Lung (tissue), 12 donors: Measurements from ENCODE around the gene SLC38A5. TPM values are rescaled to one million over a fixed set of nuclear protein-coding genes. Genes with fewer than 3 reads are reported as not detected.

Experiments used
- ATAC-seq: fragments of 200-7000 bp; cut with Tn5 transposase; one replicate; pipeline ENCODE4 v1.9.1; 2020; ENCODE audit warnings: moderate number of reproducible peaks; ENCODE audit not compliant: insufficient read depth, low FRiP score
- DNase-seq, 3 donors: peaks; one replicate each; pipeline ENCODE4 v3.0.0-alpha.2; 2013 to 2017
- H3K27ac ChIP-seq, 2 donors: one replicate each; pipeline ENCODE4 v1.5.1; 2013; ENCODE audit warnings: mild to moderate bottlenecking in 2 of 2, moderate library complexity in 2 of 2, control low read depth in 1 of 2, inconsistent platforms in 1 of 2, low read depth in 1 of 2, low read length in 1 of 2
- H3K27me3 ChIP-seq, 3 donors: one replicate each; pipeline ENCODE4 v1.5.1; 2013; ENCODE audit warnings: low read length in 2 of 3; ENCODE audit not compliant: control insufficient read depth in 3 of 3, insufficient read depth in 3 of 3
- H3K36me3 ChIP-seq, 4 donors: one replicate each; pipeline ENCODE4 v1.5.1; 2013; ENCODE audit warnings: low read length in 4 of 4, mild to moderate bottlenecking in 1 of 4, moderate library complexity in 1 of 4; ENCODE audit not compliant: control insufficient read depth in 4 of 4, insufficient read depth in 4 of 4
- H3K4me1 ChIP-seq, 5 donors: one replicate each; pipeline ENCODE4 v1.5.1; 2013; ENCODE audit warnings: low read length in 5 of 5, mild to moderate bottlenecking in 2 of 5, moderate library complexity in 1 of 5; ENCODE audit not compliant: control insufficient read depth in 5 of 5, insufficient read depth in 5 of 5
- H3K4me3 ChIP-seq: one replicate; pipeline ENCODE4 v1.5.1; 2013; ENCODE audit warnings: mild to moderate bottlenecking, control low read depth, moderate library complexity
- H3K9ac ChIP-seq, 2 donors: one replicate each; pipeline ENCODE4 v1.5.1; 2013; ENCODE audit warnings: low read length in 2 of 2, control low read depth in 1 of 2; ENCODE audit not compliant: insufficient read depth in 1 of 2
- H3K9me3 ChIP-seq, 4 donors: one replicate each; pipeline ENCODE4 v1.5.1; 2013; ENCODE audit warnings: low read length in 3 of 4, mild to moderate bottlenecking in 1 of 4, moderate library complexity in 1 of 4; ENCODE audit not compliant: control insufficient read depth in 4 of 4, insufficient read depth in 3 of 4
- CTCF ChIP-seq: IDR thresholded peaks from 2 replicates; pipeline ENCODE4 v1.5.1; 2012; ENCODE audit warnings: mild to moderate bottlenecking; ENCODE audit errors: control extremely low read depth, extremely low read depth
- WGBS, 2 donors: extraction: QIAGEN DNeasy Blood & Tissue Kit; methylation state at CpG; one replicate each; pipeline ENCODE4 v1.1.7; 2013; 5-methylcytosine and 5-hydroxymethylcytosine counted together
- polyA plus RNA-seq, 2 donors: library from polyadenylated mRNA; stranded (reverse); fragments of 200-250 nt; gene quantifications; one replicate each; pipeline ENCODE4 v1.2.1, GENCODE V29; 2013
- total RNA-seq, 2 donors: library from RNA; depleted of rRNA in 1 of 2; stranded (reverse); fragments of >200 nt in 1 of 2; gene quantifications; one replicate each; pipeline ENCODE4 v1.2.1, GENCODE V29; 2014 to 2021
- donor health status: control.
- donor health status: control.
- donor health status: Bipolar disorder and iron deficiency.
- donor health status: healthy.
- donor health status: DM: yes; HTN: yes; CAD: no.

Gene SLC38A5
- total and polyA plus RNA-seq, 4 donors, result 15.2 to 80.9 (median 48.0) TPM

GRCh38 chrX:48474581-48474980, 4.5 kb upstream of the SLC38A5 start:
- H3K9ac ChIP-seq, result no peak overlapping the region
- no peak for ATAC-seq

DNA sequence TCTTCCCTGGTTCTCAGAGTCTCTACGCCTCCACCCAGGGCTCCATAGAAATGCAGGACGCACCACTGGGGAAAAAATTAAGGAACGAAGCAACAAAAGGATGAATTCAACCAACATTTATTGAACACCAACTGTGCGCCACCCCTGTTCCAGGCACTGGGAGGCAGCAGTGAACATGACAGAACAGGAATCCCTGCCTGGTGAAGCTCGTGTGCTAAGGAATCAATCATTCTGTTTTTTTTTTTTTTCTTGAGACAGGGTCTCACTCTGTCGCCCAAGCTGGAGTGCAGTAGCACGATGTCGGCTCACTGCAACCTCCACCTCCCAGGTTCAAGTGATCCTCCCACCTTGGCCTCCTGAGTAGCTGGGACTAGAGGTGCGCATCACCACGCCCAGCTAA, 4.1 kb upstream of the SLC38A5 start:
- TF ChIP-seq CTCF, result no peak
- H3K36me3 ChIP-seq, result peaks cover 0 to 3% (median 0%) of the 10 kb centered on the region in 4 donors
- DNase-seq (no peak), ATAC-seq (no peak)
- 76 to 77% methylated on average over 10 of the region's 10 CpGs for WGBS, 2 donors
- peaks cover 0 to 7% (median 2%) of the 10 kb centered on the region in 4 donors for H3K9me3 ChIP-seq
- H3K4me3 ChIP-seq, result no peak overlapping the region
- no peak overlapping the region for H3K27ac ChIP-seq
- H3K4me1 ChIP-seq, result peaks cover 0 to 5% (median 0%) of the 10 kb centered on the region in 5 donors
- H3K27me3 ChIP-seq, result no peaks in the 10 kb centered on the region
- H3K9ac ChIP-seq, result no peak overlapping the region

More at GRCh38 chrX:48474581-48474980, 4.5 kb upstream of the SLC38A5 start:
- DNase-seq, result no peak
- Histone ChIP-seq H3K4me3 (no peak overlapping the region), H3K27me3 (no peaks in the 10 kb centered on the region), H3K27ac (no peak overlapping the region), H3K9me3 (peaks cover 0 to 7% (median 2%) of the 10 kb centered on the region in 4 donors), H3K4me1 (peaks cover 0 to 5% (median 0%) of the 10 kb centered on the region in 5 donors), H3K36me3 (peaks cover 0 to 4% (median 0%) of the 10 kb centered on the region in 4 donors)
- TF ChIP-seq CTCF, result no peak
- 87 to 88% methylated on average over 4 to 6 of the region's 6 CpGs for WGBS, 2 donors

DNA sequence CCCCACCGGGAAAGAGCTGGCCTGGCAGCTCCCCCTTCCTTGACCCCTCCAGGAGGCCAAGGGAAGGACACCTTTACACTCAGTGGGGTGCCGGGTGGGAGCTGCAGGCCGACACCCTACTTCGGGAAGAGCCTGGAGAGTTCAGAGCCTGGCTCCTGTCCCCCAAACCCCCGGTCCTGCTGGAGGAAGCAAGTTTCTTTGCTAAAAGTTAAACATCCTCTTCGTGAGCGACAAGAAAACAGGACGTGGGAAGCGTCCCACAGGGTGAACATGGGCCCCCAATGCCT, 3.6 kb upstream of the SLC38A5 start:
- no peaks in the 10 kb centered on the region for H3K27me3 ChIP-seq
- H3K4me1 ChIP-seq, result peaks cover 0 to 5% (median 0%) of the 10 kb centered on the region in 5 donors
- H3K4me3 ChIP-seq, result no peak overlapping the region
- DNase-seq (no peak), ATAC-seq (no peak)
- no peak overlapping the region for H3K9ac ChIP-seq
- H3K9me3 ChIP-seq, result peaks cover 0 to 7% (median 2%) of the 10 kb centered on the region in 4 donors
- TF ChIP-seq CTCF, result no peak
- 63 to 75% methylated on average over 6 to 9 of the region's 9 CpGs for WGBS, 2 donors
- peaks cover 0 to 3% (median 0%) of the 10 kb centered on the region in 4 donors for H3K36me3 ChIP-seq
- H3K27ac ChIP-seq, result no peak overlapping the region
